ENCODE measurements around the gene LRP6.
A peak's percentile ranks its signal among the peaks of the same experiment; 100 is the strongest.
"Not testable (repeated sequence)": the region's sequence is repeated elsewhere in the genome, so short reads cannot be mapped to it uniquely, and the experiment has no call there.

Gene LRP6

DNA sequence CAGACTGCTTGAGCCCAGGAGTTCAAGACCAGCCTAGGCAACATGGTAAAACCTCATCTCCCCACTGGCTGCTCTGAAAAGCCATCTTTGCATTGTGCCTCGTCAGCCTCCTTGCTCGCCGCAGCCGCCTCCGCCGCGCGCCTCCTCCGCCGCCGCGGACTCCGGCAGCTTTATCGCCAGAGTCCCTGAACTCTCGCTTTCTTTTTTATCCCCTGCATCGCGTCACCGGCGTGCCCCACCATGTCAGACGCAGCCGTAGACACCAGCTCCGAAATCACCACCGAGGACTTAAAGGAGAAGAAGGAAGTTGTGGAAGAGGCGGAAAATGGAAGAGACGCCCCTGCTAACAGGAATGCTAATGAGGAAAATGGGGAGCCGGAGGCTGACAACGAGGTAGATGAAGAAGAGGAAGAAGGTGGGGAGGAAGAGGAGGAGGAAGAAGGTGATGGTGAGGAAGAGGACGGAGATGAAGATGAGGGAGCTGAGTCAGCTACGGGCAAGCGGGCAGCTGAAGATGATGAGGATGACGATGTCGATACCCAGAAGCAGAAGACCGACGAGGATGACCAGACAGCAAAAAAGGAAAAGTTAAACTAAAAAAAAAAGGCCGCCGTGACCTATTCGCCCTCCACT is 155.8 kb downstream of the LRP6 start:
- DNase-seq, result not testable (repeated sequence)

DNA sequence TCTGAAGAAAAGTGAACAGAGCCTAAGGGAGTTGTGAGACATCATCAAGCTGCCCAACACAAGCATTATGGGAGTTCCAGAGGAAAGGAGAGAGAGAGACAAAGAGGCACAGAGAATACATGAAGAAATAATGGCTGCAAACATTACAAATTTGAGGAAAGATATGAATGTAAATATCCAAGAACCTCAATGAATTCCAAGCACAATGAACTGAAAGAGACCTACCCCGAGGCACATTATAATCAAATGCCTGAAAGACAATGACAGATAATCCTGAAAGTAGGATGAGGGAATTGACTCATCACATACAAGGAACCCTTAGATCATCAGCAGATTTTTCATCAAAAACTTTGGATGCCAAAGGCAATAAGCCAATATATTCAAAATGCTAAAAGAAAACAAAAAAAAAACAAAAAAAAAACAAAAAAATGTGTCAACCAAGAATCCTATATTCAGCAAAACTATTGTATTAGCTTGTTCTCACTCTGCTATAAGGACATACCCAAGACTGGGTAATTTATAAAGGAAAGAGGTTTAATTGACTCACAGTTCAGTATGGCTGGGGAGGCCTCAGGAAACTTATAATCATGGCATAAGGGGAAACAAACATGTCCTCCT is 158.3 kb downstream of the LRP6 start:
- no peak for DNase-seq

DNA sequence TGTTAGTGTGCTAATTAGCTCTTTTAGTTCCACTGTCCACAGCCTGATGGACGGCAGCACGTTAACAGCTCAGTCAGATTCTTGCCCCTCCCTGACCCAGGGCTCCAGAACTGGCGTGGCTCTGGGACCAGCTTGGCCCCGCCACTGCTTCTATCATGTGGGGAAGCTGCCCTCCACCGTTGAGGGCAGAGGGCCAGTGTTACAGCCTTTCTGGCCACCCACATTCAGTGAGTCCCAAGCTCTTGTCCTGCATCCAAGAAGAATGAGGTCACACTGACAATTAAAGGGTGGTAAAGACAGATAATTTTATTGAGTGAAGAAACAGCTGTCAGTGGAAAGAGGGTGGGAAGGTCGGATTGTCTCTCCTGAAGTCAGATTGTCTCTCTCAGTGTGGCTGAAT is 159.2 kb downstream of the LRP6 start:
- DNase-seq, result no peak

DNA sequence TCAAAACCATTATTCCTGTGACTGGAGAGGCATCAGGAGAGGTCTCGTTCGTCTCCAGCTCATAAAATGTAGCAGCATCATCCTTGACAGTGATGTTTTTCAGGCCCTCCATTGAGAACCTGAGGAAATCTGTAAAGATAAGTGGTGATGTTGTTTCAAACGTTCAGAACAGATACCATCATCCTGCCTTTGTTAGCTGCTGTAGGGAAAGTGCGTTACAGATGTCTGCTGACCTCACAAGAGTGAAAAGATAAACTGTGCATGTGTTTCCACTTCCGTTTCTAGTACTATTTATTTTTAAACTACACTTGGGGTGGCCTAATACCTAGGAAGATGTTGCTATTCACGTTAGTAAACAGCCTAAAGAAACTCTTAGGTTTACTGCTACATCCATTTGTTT is 167.7 kb downstream of the LRP6 start:
- no peak for DNase-seq

DNA sequence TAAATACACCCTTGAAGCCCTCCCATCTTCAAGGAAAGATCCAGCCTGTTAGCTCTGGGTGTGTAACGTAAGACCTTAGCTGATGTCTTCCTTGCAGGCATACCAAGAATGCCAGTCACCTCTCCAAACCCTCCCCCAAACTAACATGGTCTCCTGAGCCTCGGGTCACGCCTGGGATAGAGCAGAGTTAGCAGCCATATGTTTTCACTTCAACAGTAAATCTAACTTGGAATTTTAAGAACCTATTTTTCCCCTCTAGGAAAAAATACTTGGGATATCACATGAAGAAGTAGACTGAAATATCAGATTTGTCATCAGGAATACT is 168.2 kb downstream of the LRP6 start:
- DNase-seq, result no peak

DNA sequence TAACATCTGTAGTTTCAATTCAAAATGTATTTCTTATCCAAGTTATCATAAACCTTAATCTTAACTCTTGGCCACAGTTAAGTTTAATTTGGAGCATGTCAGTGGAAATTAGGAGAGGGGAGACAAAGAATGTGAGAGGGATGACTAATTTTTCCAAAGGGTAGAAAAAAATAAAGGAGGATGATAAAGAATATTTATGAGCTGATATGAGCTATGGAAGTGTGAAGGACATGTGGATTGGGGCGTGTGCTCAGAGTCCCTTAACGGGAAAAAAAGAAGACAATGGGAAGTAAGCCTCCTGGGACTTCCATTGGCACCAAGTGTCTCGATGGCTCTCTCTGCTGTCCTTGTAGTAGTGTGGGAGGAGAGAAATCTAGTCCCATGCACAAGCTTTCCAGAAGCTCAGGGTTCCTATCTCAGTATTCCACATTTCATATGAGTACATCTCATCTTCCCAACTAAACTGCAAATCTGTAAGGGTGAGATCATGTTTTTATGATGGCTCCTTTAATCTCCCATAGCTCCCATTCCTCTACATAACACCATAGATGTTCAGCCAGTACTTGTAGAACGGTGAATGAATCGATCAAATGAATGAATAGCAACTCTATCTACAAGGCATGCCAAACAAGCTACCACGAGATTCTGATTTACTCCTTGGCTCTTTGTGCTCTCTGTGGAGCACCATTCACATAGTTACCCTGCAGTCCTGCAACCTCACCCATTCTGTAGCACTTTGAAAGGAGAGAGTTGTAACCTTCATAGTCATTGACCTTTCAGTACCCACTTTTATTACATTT is 168.8 kb downstream of the LRP6 start:
- no peak for DNase-seq

DNA sequence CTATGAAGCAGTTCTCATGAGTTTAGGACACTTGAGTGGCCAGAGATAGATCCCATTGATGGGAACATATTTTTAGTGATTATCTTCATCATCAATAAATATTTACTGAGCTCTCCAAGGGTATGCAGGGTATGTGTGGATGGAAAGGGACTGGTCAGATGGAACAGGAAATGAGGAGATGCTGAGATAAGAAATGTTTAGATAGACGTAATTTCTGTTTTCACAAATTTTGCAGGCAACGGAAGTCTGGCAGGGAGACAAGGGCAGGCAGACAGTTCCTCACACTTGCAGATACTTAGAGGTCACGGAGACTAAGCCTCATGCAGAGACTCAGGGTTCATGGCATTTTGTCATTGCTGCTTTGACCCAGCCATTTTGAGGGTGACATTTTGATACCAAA is 171.8 kb downstream of the LRP6 start:
- DNase-seq, result no peak

DNA sequence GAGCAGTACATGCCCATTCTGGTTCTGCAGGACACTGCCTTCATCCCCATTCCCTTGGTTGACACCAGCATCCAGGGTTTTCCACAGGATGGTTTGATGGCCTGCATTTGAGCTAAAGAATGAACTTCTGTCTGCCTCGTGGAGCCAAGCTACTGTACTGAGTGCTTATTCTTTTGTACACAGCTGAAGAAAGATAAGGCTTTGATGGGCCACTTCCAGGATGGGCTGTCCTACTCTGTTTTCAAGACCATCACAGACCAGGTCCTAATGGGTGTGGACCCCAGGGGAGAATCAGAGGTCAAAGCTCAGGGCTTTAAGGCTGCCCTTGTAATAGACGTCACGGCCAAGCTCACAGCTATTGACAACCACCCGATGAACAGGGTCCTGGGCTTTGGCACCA is 172.4 kb downstream of the LRP6 start:
- DNase-seq, result no peak

DNA sequence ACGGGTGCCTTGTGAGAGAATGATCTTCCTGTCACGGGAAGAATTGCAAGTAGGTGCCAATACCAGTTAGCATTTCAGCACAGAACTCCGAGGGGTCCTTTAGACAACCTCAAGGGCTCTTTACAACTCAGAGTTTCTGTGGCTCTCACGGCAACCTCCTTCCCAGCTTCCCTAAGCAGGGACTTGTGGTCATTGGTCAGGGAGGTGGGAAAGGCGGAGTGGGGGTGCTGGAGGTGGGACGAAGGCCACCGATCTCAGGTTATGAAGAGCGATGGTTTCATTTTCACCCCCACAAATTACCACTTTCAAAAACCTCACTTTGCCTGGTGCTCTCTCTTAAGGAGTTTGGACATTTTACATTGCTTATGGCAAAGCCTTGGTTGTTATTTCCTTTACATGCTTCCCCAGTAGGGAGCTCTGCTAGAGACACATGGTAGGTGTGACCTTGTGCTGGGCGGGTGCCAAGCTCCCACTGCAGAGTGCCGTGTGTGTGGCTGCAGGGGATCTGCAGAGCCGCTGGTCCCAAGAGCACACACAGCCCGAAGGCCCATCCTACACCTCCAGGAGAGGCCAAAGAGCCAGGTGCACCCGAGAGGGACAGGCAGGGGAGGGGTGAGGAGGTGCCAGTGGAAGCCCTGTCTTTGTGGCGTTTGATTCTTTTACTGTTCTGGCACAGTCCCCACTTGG is 174.7 kb downstream of the LRP6 start:
- no peak for DNase-seq

DNA sequence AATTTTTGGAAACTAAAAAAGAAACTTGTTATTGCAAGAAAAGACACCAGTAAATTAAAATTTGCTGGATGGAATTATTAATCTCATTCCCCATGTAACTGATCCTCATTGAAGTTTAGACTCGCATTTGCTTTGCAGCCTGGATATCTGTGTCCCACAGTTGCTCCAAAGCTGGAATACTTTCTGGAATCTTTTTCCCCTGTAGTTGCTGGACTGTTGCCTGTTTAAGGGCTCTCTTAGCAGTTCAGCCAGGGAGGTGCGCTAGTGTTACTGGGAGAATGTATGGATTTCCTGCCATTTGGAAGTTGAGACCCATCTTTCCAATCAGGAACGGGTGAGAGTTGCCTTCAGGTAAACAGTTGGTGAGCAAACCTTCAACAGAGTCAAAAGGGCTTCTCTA is 175.8 kb downstream of the LRP6 start:
- DNase-seq, result no peak

DNA sequence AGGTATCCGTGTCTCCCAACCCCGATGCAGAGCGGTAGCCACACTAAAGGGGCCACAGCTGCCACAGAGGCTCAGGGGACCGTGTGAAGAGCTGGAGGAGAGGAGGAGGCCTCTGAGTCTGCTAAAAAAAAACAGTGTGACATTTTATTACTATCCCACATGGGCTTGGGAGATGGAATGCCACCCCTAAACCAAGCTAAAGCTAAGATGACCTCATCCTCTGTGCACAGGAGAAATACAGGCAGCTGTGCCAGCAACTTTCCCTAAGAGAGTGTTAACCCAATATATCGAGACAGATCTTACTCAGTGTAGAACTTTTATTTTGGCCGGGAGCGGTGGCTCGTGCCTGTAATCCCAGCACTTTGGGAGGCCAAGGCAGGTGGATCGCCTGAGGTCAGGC is 178.1 kb downstream of the LRP6 start:
- no peak for DNase-seq

DNA sequence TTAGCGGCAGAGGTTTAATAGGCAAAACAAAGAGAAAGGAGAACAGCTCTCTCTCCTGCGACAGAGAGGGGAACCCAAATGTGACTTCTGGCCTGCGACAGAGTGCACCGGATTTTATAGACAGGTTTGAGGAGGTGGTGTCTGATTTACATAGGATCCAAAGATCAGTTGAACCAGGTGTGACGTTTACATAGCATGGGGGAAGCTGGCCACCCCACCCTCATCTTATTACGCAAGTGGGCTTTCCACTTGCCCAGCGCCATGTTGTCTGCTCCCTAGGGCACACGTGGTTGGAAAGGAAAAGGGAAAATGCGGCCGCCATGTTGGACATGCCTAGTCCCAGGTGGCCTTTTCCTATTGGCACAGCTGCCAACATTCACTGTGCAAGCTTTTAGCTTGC is 178.7 kb downstream of the LRP6 start:
- DNase-seq, result no peak

DNA sequence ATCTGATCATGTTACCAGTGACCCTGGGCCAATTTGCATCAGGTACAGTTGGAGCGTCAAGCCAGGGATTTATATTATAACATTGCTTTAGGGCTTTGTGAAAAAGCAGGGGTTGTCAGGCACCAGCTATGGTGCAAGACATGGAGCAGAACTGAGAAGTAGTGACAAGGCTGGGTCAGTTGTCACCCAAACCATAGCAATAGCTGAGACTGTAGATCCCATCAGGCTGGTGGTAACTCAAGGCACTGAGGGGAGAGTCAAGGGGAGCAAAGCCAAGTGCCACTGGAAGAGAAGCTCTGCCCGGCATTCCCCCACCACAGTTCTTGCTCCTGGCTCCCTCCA is 179.2 kb downstream of the LRP6 start:
- no peak for DNase-seq

DNA sequence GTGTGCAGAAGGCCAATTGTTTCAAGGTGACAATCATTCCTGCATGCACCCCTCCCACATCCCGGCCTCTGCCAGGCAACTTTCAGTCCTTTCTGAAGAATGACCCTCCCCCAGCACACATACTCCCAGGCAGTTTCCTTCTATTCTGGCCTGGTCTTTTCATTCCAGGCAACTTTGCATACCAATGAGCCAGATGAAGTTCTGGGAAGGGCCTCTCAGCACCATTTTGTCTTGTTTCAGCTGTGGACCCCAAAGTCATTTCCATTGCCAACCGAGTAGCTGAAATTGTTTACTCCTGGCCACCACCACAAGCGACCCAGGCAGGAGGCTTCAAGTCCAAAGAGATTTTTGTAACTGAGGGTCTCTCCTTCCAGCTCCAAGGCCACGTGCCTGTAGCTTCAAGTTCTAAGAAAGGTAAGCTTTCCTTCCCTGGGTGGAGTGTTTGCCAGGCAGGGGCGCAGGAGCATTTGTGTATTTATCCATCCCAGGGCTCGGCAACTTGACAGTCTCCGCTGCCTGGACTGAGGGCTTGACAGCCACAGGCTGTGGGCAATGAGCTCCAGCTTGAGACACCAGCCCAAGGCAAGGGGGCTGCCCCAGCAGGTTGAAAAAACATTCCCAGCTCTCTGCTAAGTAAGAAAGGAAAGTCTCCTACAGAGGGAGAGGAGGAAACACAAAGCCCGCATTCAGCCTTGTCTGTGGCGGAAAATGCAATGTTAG is 179.7 kb downstream of the LRP6 start:
- DNase-seq, result no peak

DNA sequence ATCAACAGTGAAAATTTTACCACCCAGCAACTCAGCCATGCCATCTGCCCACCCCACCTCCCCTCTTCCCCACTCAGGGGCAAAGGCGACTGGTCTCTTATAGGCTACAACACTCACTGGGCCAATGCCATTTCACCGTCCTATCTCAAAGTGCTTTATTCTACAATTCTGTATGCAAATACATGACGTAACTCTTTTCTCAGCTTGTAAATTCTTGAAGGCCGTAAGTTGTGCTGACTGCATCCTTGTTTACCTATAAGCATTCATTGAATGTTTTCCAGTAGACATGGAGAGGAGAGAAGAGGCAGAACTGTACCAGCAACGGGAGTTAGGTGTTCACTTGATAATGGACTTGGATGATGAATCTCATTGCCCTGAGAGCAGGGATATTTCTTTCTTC is 180.5 kb downstream of the LRP6 start:
- DNase-seq, result no peak

DNA sequence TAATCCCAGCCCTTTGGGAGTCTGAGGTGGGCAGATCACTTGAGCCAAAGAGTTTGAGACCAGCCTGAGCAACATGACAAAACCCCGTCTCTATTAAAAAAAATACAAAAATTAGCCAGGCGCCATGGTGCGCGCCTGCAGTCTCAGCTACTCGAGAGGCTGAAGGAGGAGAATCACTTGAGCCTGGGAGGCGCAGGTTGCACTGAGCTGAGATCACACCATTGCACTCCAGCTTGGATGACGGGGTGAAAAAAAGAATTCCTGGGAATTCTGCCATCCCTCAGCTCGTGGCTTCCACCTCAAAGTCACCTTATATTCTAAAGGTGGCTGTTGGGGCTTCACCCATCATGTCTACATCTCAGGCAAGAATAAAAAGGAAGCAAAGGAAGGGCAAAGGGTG is 183.2 kb downstream of the LRP6 start:
- no peak for DNase-seq

DNA sequence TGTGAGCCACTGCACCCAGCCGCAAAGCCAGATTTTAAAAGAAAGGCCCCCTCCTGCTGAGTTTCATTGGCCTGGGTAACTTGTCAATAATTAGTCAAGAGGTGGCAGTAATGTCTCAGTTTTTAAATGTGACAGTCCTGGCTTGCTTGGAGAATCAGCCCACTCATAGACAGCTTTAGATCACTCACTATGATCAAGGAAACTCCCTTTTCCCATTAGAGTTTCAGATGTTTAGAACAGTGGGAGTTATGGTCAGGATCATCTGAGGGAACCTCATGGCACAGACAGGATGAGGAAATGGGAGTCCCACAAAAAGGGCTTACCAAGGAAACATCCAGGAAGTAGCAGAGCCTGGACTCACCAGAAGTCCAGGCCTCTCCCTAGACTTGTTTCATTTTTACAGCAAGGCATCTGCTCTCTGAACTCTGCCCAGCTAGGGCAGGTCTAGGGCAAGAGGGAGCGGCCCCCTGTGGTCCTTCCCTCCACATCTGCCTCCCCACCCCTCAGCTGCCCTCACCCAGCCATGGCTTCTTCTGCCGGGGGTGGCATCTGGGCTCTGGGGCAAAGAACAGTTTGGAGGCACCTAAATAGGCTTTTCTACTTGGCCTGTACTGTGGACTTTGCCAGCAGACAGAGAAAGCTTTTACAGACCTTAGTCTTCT is 184.9 kb downstream of the LRP6 start:
- DNase-seq, result no peak

DNA sequence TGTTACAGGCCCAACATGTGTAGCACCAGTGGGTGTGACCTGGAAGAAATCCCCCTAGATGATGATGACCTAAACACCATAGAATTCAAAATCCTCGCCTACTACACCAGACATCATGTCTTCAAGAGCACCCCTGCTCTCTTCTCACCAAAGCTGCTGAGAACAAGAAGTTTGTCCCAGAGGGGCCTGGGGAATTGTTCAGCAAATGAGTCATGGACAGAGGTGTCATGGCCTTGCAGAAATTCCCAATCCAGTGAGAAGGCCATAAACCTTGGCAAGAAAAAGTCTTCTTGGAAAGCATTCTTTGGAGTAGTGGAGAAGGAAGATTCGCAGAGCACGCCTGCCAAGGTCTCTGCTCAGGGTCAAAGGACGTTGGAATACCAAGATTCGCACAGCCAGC is 187.6 kb downstream of the LRP6 start:
- no peak for DNase-seq

DNA sequence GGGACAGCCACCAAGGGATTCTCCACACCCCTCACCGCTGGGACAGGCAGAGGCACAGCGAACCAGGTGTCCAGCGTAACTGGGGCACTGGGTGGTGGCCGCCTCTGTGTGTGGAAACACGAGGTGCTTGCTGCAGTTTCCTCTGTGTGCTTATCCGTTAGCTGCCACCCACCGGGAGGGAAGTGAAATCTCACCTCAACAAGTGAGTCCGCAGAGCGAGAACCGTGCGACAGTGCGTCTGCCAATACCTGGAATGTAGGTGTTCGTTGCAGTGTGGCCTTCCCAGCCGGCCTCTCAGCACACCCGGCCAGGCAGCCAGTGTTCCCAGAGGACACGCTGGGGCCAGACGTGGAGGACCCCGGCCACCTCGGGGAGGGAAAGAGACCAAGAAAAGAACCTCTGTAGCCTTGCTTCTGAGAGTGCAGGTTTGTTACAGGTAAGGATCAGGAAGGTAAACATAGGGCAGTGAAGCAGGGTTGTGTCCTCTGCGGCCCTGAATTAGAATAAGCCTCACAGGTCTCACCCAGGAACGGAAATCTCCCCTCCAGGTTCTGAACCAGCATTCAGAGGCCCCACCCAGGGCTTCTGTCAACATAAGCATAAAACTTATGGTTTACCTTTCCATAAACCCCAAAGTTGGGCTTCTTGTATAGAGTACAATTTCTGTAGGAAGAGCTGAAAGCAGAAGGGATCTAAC is 194.6 kb downstream of the LRP6 start:
- peak; percentile 22 for DNase-seq

DNA sequence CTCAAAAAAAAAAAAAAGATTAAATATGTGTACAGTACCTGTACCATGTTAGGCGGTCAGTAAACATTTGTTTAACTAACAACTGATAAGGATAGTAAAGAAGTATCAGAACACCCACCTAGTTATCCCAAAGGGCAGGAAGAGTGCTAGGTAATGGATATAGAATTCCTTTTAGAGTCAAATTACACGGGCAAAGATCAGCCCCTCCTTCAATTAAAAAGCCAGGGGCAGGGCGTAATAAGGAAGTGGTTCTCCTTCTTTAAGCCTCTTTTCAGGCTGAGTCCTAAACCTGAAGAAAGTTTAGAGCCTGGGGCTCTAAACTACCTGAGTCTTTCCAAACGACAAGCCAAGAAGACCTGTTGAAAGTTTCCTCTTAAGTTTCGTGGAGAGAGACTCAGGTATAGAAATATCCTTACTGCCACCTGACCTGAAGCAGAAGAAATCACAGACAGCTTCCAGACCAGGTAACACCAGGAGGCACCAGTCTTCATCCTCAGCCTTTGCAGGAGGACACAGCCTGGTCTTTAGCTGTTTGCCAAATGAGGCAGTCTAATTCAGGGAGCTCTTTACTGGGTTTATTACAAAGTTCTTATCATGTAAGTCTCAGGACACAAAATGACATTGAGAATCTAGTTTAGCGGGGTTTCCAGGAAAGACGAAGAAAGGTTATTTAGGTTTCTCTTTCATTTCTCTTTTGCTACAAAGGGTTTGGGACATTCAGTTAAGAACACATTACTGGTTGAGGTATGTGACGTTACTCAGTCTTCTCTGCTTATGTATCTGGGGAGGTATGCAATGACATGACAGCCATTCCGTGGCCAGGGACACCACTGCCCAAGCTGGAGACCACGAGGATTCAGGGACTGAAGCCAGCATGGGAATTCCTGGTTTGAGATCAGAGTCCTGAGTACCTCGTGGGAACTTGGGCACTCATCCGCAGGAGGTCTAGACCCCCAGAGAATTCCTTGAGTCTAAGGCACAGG is 195.9 kb downstream of the LRP6 start, which contains the start of gene BCL2L14:
Gene BCL2L14 (plus strand): TSS at position 266 of the 983 bp plus-strand sequence. CDS start 8,367 bp downstream, outside the sequence.
- DNase-seq, result no peak

Data from T-helper 9 cell (primary cell).